ENCODE results near the gene CELA2B. TPM values are rescaled to one million over a fixed set of nuclear protein-coding genes. Genes with fewer than 3 reads are reported as not detected.
"Not testable (repeated sequence)": the region's sequence is repeated elsewhere in the genome, so short reads cannot be mapped to it uniquely, and the experiment has no call there.

Gene CELA2B
- total and polyA plus RNA-seq, 4 donors = not detected

DNA sequence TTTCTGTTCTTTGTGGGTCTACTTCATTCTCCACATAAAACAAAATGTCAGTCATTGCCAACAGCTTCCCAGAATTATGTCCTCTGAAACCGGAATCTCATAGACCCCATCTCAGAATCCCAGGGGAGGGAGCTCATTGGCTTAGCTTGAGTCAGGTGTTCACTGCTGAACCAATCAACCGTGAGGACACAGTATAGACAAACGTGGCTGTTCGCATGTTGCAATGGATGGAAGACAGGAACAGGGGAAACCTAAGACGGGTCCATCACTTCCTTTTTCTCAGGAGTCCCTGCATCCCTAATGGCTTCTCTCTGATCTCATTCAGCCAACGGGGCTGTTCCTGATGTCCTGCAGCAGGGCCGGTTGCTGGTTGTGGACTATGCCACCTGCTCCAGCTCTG lies 10.2 kb upstream of the CELA2B start:
- 88% methylated on average over 7 of the region's 7 CpGs for WGBS
- DNase-seq (ENCODE audit: low spot score) = no peak

DNA sequence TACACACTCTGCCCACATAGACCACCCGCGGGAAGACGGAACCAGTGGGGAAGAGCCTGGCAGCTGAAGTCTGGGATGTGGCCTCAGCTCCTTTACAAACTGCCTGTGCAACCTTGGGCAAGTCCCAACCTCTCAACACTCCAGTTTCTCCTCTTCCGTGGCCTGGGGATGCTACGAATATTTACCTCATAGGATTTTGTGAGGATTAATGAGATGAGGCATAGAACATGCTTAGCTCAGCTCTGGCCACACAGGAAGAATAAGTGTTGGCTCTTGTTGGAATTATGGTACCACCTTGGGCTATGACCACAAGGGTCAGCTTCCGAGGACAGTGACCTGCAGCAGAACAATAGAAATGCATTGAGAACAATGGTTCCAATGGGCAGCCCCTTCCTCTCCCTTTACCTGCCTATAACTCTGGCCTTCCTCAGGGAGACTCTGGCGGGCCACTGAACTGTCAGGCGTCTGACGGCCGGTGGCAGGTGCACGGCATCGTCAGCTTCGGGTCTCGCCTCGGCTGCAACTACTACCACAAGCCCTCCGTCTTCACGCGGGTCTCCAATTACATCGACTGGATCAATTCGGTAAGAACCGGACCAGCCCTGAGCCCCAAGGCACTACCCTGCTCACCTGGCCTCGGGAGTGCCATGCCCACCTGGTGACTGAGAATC lies 8.8 kb upstream of the CELA2B start:
- H3K9me3 ChIP-seq (ENCODE audit: control insufficient read depth in 4 of 4, low read length in 3 of 4); H3K4me3 ChIP-seq (ENCODE audit: low read depth in 1 of 3, low read length in 3 of 3); H3K4me1 ChIP-seq (ENCODE audit: control insufficient read depth in 4 of 4, insufficient read depth in 4 of 4, low read length in 3 of 4); H3K27me3 ChIP-seq (ENCODE audit: control insufficient read depth in 4 of 4, insufficient read depth in 4 of 4, low read length in 3 of 4); H3K9ac ChIP-seq (ENCODE audit: low read depth in 1 of 2, low read length in 2 of 2); H3K36me3 ChIP-seq (ENCODE audit: control insufficient read depth in 4 of 4, insufficient read depth in 3 of 4, low read depth in 1 of 4, low read length in 3 of 4); H3K27ac ChIP-seq (ENCODE audit: low read depth in 1 of 2, low read length in 2 of 2); DNase-seq (ENCODE audit: low spot score): not testable (repeated sequence)
- 97% methylated on average over 22 of the region's 22 CpGs for WGBS

More for the DNA sequence above, 10.2 kb upstream of the CELA2B start:
- no peak overlapping the region for H3K4me3 ChIP-seq (ENCODE audit: low read depth in 1 of 3, low read length in 3 of 3)
- H3K9ac ChIP-seq (ENCODE audit: low read depth in 1 of 2, low read length in 2 of 2) = no peak overlapping the region
- no peaks in the 10 kb centered on the region for H3K9me3 ChIP-seq (ENCODE audit: control insufficient read depth in 4 of 4, low read length in 3 of 4)
- H3K36me3 ChIP-seq (ENCODE audit: control insufficient read depth in 4 of 4, insufficient read depth in 3 of 4, low read depth in 1 of 4, low read length in 3 of 4) = no peaks in the 10 kb centered on the region
- no peaks in the 10 kb centered on the region for H3K27me3 ChIP-seq (ENCODE audit: control insufficient read depth in 4 of 4, insufficient read depth in 4 of 4, low read length in 3 of 4)
- no peak overlapping the region for H3K27ac ChIP-seq (ENCODE audit: low read depth in 1 of 2, low read length in 2 of 2)
- H3K4me1 ChIP-seq (ENCODE audit: control insufficient read depth in 4 of 4, insufficient read depth in 4 of 4, low read length in 3 of 4) = no peaks in the 10 kb centered on the region
- TF ChIP-seq RAD21 (IDR thresholded peaks at IDR 0.05) = no peak
- TF ChIP-seq, protein P1, sequence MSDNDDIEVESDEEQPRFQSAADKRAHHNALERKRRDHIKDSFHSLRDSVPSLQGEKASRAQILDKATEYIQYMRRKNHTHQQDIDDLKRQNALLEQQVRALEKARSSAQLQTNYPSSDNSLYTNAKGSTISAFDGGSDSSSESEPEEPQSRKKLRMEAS (IDR thresholded peaks at IDR 0.05) = no peak
- TF ChIP-seq RXRA (IDR thresholded peaks at IDR 0.05) = no peak
- no peak for TF ChIP-seq EGR1 (IDR thresholded peaks at IDR 0.05; ENCODE audit: low read depth in 2 of 2)
- TF ChIP-seq TAF1 (conservative IDR thresholded peaks at IDR 0.05) = no peak
- no peak for TF ChIP-seq FOXA2 (IDR thresholded peaks at IDR 0.05)
- no peak for TF ChIP-seq GABPA (IDR thresholded peaks at IDR 0.05 in 1 of 2, conservative IDR thresholded peaks at IDR 0.05 in 1 of 2)
- TF ChIP-seq, protein P2, sequence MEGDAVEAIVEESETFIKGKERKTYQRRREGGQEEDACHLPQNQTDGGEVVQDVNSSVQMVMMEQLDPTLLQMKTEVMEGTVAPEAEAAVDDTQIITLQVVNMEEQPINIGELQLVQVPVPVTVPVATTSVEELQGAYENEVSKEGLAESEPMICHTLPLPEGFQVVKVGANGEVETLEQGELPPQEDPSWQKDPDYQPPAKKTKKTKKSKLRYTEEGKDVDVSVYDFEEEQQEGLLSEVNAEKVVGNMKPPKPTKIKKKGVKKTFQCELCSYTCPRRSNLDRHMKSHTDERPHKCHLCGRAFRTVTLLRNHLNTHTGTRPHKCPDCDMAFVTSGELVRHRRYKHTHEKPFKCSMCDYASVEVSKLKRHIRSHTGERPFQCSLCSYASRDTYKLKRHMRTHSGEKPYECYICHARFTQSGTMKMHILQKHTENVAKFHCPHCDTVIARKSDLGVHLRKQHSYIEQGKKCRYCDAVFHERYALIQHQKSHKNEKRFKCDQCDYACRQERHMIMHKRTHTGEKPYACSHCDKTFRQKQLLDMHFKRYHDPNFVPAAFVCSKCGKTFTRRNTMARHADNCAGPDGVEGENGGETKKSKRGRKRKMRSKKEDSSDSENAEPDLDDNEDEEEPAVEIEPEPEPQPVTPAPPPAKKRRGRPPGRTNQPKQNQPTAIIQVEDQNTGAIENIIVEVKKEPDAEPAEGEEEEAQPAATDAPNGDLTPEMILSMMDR (IDR thresholded peaks at IDR 0.05; ENCODE audit: low read depth, low read length, missing input control) = no peak
- TF ChIP-seq, protein P3, sequence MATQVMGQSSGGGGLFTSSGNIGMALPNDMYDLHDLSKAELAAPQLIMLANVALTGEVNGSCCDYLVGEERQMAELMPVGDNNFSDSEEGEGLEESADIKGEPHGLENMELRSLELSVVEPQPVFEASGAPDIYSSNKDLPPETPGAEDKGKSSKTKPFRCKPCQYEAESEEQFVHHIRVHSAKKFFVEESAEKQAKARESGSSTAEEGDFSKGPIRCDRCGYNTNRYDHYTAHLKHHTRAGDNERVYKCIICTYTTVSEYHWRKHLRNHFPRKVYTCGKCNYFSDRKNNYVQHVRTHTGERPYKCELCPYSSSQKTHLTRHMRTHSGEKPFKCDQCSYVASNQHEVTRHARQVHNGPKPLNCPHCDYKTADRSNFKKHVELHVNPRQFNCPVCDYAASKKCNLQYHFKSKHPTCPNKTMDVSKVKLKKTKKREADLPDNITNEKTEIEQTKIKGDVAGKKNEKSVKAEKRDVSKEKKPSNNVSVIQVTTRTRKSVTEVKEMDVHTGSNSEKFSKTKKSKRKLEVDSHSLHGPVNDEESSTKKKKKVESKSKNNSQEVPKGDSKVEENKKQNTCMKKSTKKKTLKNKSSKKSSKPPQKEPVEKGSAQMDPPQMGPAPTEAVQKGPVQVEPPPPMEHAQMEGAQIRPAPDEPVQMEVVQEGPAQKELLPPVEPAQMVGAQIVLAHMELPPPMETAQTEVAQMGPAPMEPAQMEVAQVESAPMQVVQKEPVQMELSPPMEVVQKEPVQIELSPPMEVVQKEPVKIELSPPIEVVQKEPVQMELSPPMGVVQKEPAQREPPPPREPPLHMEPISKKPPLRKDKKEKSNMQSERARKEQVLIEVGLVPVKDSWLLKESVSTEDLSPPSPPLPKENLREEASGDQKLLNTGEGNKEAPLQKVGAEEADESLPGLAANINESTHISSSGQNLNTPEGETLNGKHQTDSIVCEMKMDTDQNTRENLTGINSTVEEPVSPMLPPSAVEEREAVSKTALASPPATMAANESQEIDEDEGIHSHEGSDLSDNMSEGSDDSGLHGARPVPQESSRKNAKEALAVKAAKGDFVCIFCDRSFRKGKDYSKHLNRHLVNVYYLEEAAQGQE (IDR thresholded peaks at IDR 0.05) = no peak
- TF ChIP-seq JUND (IDR thresholded peaks at IDR 0.05) = no peak
- TF ChIP-seq, protein P4, sequence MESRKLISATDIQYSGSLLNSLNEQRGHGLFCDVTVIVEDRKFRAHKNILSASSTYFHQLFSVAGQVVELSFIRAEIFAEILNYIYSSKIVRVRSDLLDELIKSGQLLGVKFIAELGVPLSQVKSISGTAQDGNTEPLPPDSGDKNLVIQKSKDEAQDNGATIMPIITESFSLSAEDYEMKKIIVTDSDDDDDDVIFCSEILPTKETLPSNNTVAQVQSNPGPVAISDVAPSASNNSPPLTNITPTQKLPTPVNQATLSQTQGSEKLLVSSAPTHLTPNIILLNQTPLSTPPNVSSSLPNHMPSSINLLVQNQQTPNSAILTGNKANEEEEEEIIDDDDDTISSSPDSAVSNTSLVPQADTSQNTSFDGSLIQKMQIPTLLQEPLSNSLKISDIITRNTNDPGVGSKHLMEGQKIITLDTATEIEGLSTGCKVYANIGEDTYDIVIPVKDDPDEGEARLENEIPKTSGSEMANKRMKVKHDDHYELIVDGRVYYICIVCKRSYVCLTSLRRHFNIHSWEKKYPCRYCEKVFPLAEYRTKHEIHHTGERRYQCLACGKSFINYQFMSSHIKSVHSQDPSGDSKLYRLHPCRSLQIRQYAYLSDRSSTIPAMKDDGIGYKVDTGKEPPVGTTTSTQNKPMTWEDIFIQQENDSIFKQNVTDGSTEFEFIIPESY (IDR thresholded peaks at IDR 0.05) = no peak
- TF ChIP-seq, protein P5, sequence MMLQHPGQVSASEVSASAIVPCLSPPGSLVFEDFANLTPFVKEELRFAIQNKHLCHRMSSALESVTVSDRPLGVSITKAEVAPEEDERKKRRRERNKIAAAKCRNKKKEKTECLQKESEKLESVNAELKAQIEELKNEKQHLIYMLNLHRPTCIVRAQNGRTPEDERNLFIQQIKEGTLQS (IDR thresholded peaks at IDR 0.05) = no peak
